Breast epithelium (tissue), 4 donors: ENCODE results near the gene CAMK2B. TPM values are rescaled to one million over a fixed set of nuclear protein-coding genes. Genes with fewer than 3 reads are reported as not detected.

Experiments used
- DNase-seq, 2 donors: peaks; one replicate each; pipeline ENCODE4 v3.0.0-alpha.2; 2019; ENCODE audit warnings: low spot score in 2 of 2
- H3K27ac ChIP-seq, 2 donors: fragments of 200-600 bp; sonication (generic) in 1 of 2; one replicate each; pipeline ENCODE4 v1.5.1; 2016 to 2019; ENCODE audit warnings: mild to moderate bottlenecking in 1 of 2
- H3K27me3 ChIP-seq, 2 donors: fragments of 200-600 bp; sonication (generic) in 1 of 2; one replicate each; pipeline versions ENCODE4 v1.5.1 to v1.6.0; 2017 to 2019; ENCODE audit warnings: control low read depth in 1 of 2, mild to moderate bottlenecking in 1 of 2
- H3K36me3 ChIP-seq: fragments of 200-600 bp; one replicate; pipeline ENCODE4 v1.5.1; 2019
- H3K4me1 ChIP-seq, 2 donors: fragments of 200-600 bp; sonication (generic); one replicate each; pipeline ENCODE4 v1.5.1; 2016 to 2019; ENCODE audit warnings: control low read depth in 1 of 2
- H3K4me3 ChIP-seq, 3 donors: fragments of 200-600 bp; sonication (generic); 1 replicate in 2 of 3; 2 replicates in 1 of 3; pipeline ENCODE4 v1.5.1; 2016 to 2019; ENCODE audit warnings: mild to moderate bottlenecking in 3 of 3, moderate library complexity in 2 of 3
- H3K9me3 ChIP-seq, 2 donors: fragments of 200-600 bp; sonication (generic) in 1 of 2; one replicate each; pipeline ENCODE4 v1.5.1; 2016 to 2019; ENCODE audit warnings: control low read depth in 1 of 2
- POLR2A ChIP-seq: fragments of 450-650 bp; IDR thresholded peaks from one replicate; pipeline ENCODE4 v1.6.1; 2016; ENCODE audit warnings: antibody characterized with exemption, mild to moderate bottlenecking, moderate library complexity
- POLR2AphosphoS5 ChIP-seq, 3 donors: sonication (generic); formaldehyde crosslinking; IDR thresholded peaks; one replicate each; pipeline ENCODE4 v1.6.1; 2017; ENCODE audit warnings: antibody characterized with exemption in 3 of 3
- intact Hi-C: fragments of 100-400 bp; cut with DNase I; formaldehyde crosslinking; loops from one replicate; pipeline ENCODE4 v1.15.1; 2023; ENCODE audit warnings: low total_unique reads
- total RNA-seq, 3 donors: library from RNA; depleted of rRNA; stranded (reverse); fragments of >200 nt; gene quantifications; one replicate each; pipeline ENCODE4 v1.1.0, GENCODE V29; 2016
- TF ChIP-seq, protein P1 (sequence below), 3 donors: fragments of 450-650 bp; IDR thresholded peaks; one replicate each; pipeline ENCODE4 v1.5.1; 2016 to 2017; ENCODE audit warnings: antibody characterized with exemption in 3 of 3, mild to moderate bottlenecking in 3 of 3, moderate library complexity in 3 of 3

CAMK2B gene
- total RNA-seq, 3 donors from 2014 or later = 2.0 to 9.2 TPM; not detected in 1

- Histone ChIP-seq H3K27ac (no peak overlapping the region), H3K9me3 (no peaks in the 10 kb centered on the region), H3K4me3 (no peak overlapping the region), H3K27me3 (no peaks in the 10 kb centered on the region), H3K4me1 (no peaks in the 10 kb centered on the region), H3K36me3 (no peaks in the 10 kb centered on the region)
- TF ChIP-seq POLR2A (no peak), POLR2AphosphoS5 (IDR thresholded peaks at IDR 0.05) (no peak)
- TF ChIP-seq, protein P1, sequence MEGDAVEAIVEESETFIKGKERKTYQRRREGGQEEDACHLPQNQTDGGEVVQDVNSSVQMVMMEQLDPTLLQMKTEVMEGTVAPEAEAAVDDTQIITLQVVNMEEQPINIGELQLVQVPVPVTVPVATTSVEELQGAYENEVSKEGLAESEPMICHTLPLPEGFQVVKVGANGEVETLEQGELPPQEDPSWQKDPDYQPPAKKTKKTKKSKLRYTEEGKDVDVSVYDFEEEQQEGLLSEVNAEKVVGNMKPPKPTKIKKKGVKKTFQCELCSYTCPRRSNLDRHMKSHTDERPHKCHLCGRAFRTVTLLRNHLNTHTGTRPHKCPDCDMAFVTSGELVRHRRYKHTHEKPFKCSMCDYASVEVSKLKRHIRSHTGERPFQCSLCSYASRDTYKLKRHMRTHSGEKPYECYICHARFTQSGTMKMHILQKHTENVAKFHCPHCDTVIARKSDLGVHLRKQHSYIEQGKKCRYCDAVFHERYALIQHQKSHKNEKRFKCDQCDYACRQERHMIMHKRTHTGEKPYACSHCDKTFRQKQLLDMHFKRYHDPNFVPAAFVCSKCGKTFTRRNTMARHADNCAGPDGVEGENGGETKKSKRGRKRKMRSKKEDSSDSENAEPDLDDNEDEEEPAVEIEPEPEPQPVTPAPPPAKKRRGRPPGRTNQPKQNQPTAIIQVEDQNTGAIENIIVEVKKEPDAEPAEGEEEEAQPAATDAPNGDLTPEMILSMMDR (IDR thresholded peaks at IDR 0.05) = no peak
- intact Hi-C loops = no loop called here
- no peak for DNase-seq
Measured at GRCh38 chr7:44167920-44168319, 157.5 kb downstream of the CAMK2B start.

Other genes starting within 250 kb of the CAMK2B start
- gene POLM, start 243.1 kb downstream of the CAMK2B start, total RNA-seq = 10 to 100 TPM; 22.4 to 44.8 (median 31.1) TPM
- 100 to 1,000 TPM in 2 of 3 donors, 10 to 100 TPM in 1; 85.6 to 300 (median 145) TPM for gene AEBP1, start 221.2 kb downstream of the CAMK2B start, total RNA-seq
- 10 to 100 TPM; 38.9 to 49.8 (median 39.7) TPM for gene POLD2, start 202.0 kb downstream of the CAMK2B start, total RNA-seq
- under 1 TPM in 1 of 3 donors, not detected in 2; 0.73 TPM for gene MYL7, start 184.3 kb downstream of the CAMK2B start, total RNA-seq
- gene GCK, start 136.2 kb downstream of the CAMK2B start, total RNA-seq = 1 to 10 TPM in 1 of 3 donors, under 1 TPM in 1, not detected in 1; 0.48 to 1.6 TPM
- gene YKT6, start 124.6 kb downstream of the CAMK2B start, total RNA-seq = 10 to 100 TPM; 40.2 to 57.0 (median 49.4) TPM
- gene NUDCD3, start 165.1 kb upstream of the CAMK2B start, total RNA-seq = 10 to 100 TPM; 52.1 to 64.0 (median 60.0) TPM
- under 1 TPM; 0.16 to 0.33 (median 0.29) TPM for gene NPC1L1, start 215.7 kb upstream of the CAMK2B start, total RNA-seq
- gene DDX56, start 248.3 kb upstream of the CAMK2B start, total RNA-seq = 10 to 100 TPM; 48.6 to 61.9 (median 61.8) TPM